Measurements from ENCODE around the gene DNAJC11.

The DNAJC11 gene

GRCh38 chr1:6586404-6586816 is 115.2 kb downstream of the DNAJC11 start:
- WGBS (ENCODE audit: insufficient coverage), result 97% methylated on average over 9 of the region's 11 CpGs
- Histone ChIP-seq H3K4me1 (ENCODE audit: control extremely low read depth in 1 of 4, control insufficient read depth in 4 of 4, insufficient read depth in 4 of 4, low read length in 3 of 4) (peaks cover 8 to 71% (median 63%) of the 10 kb centered on the region in 4 experiments), H3K4me3 (ENCODE audit: control insufficient read depth in 1 of 7, extremely low read depth in 1 of 7, insufficient read depth in 4 of 7, low read depth in 2 of 7, low read length in 6 of 7) (no peak overlapping the region), H3K27me3 (replicated peaks in 2 of 5; ENCODE audit: control insufficient read depth in 4 of 5, insufficient read depth in 5 of 5, low read length in 4 of 5) (no peaks in the 10 kb centered on the region), H3K9me3 (ENCODE audit: control extremely low read depth in 1 of 5, control insufficient read depth in 4 of 5, insufficient read depth in 2 of 5, low read depth in 1 of 5, low read length in 4 of 5) (no peaks in the 10 kb centered on the region), H3K36me3 (ENCODE audit: control insufficient read depth in 4 of 4, insufficient read depth in 4 of 4, low read length in 3 of 4) (peaks cover 0 to 60% (median 25%) of the 10 kb centered on the region in 4 experiments), H3K27ac (ENCODE audit: insufficient read depth in 1 of 2, low read depth in 1 of 2, low read length in 2 of 2, poor library complexity in 1 of 2, severe bottlenecking in 2 of 2) (no peak overlapping the region)
- DNase-seq, result no peak
- ChIA-PET POLR2A (no interaction called here), CTCF (no interaction called here)

- no peaks in the 10 kb centered on the region for H3K9me3 ChIP-seq (ENCODE audit: control extremely low read depth in 1 of 5, control insufficient read depth in 4 of 5, insufficient read depth in 2 of 5, low read depth in 1 of 5, low read length in 4 of 5)
- H3K27me3 ChIP-seq (replicated peaks in 2 of 5; ENCODE audit: control insufficient read depth in 4 of 5, insufficient read depth in 5 of 5, low read length in 4 of 5), result no peaks in the 10 kb centered on the region
- ChIA-PET CTCF (no interaction called here), POLR2A (no interaction called here)
- H3K27ac ChIP-seq (ENCODE audit: insufficient read depth in 1 of 2, low read depth in 1 of 2, low read length in 2 of 2, poor library complexity in 1 of 2, severe bottlenecking in 2 of 2), result no peak overlapping the region
- DNase-seq, result no peak
- peaks cover 8 to 71% (median 63%) of the 10 kb centered on the region in 4 experiments for H3K4me1 ChIP-seq (ENCODE audit: control extremely low read depth in 1 of 4, control insufficient read depth in 4 of 4, insufficient read depth in 4 of 4, low read length in 3 of 4)
- H3K4me3 ChIP-seq (ENCODE audit: control insufficient read depth in 1 of 7, extremely low read depth in 1 of 7, insufficient read depth in 4 of 7, low read depth in 2 of 7, low read length in 6 of 7), result no peak overlapping the region
- WGBS (ENCODE audit: insufficient coverage), result 100% methylated on average over 5 of the region's 7 CpGs
- H3K36me3 ChIP-seq (ENCODE audit: control insufficient read depth in 4 of 4, insufficient read depth in 4 of 4, low read length in 3 of 4), result peaks cover 0 to 59% (median 25%) of the 10 kb centered on the region in 4 experiments
These were observed 115.8 kb downstream of the DNAJC11 start for GRCh38 chr1:6585841-6586240.

GRCh38 chr1:6585081-6585722 is 116.4 kb downstream of the DNAJC11 start:
- ChIA-PET CTCF (no interaction called here), POLR2A (no interaction called here)
- no peak overlapping the region for H3K4me3 ChIP-seq (ENCODE audit: control insufficient read depth in 1 of 7, extremely low read depth in 1 of 7, insufficient read depth in 4 of 7, low read depth in 2 of 7, low read length in 6 of 7)
- WGBS (ENCODE audit: insufficient coverage), result 97% methylated on average over 12 of the region's 12 CpGs
- H3K36me3 ChIP-seq (ENCODE audit: control insufficient read depth in 4 of 4, insufficient read depth in 4 of 4, low read length in 3 of 4), result peaks cover 0 to 52% (median 23%) of the 10 kb centered on the region in 4 experiments
- no peak overlapping the region for H3K27ac ChIP-seq (ENCODE audit: insufficient read depth in 1 of 2, low read depth in 1 of 2, low read length in 2 of 2, poor library complexity in 1 of 2, severe bottlenecking in 2 of 2)
- no peaks in the 10 kb centered on the region for H3K9me3 ChIP-seq (ENCODE audit: control extremely low read depth in 1 of 5, control insufficient read depth in 4 of 5, insufficient read depth in 2 of 5, low read depth in 1 of 5, low read length in 4 of 5)
- DNase-seq, result no peak
- H3K27me3 ChIP-seq (replicated peaks in 2 of 5; ENCODE audit: control insufficient read depth in 4 of 5, insufficient read depth in 5 of 5, low read length in 4 of 5), result no peaks in the 10 kb centered on the region
- peaks cover 4 to 71% (median 63%) of the 10 kb centered on the region in 4 experiments for H3K4me1 ChIP-seq (ENCODE audit: control extremely low read depth in 1 of 4, control insufficient read depth in 4 of 4, insufficient read depth in 4 of 4, low read length in 3 of 4)
